ENCODE measurements around the gene MTUS2. TPM values are rescaled to one million over a fixed set of nuclear protein-coding genes. Genes with fewer than 3 reads are reported as not detected.

MTUS2 gene
- total and polyA plus RNA-seq, 2 of the 8 experiments (the other 6 are each of a cell fraction or from before 2014, with no cell fraction given), result 0.18 to 0.80 TPM

GRCh38 chr13:29174093-29174492, 354.0 kb downstream of the MTUS2 start:
- no peak overlapping the region for H4K91ac ChIP-seq (replicated peaks; ENCODE audit: insufficient read length, low read length)
- no peak overlapping the region for H3K9ac ChIP-seq (replicated peaks in 1 of 4; ENCODE audit: extremely low read depth in 1 of 4, low read depth in 3 of 4, low read length in 3 of 4)
- no peak overlapping the region for H4K5ac ChIP-seq (ENCODE audit: insufficient read length, low read depth, low read length)
- no peaks in the 10 kb centered on the region for H3K79me2 ChIP-seq (ENCODE audit: control insufficient read depth in 1 of 2, insufficient read depth in 2 of 2, low read length in 2 of 2)
- no peak overlapping the region for H2BK20ac ChIP-seq (ENCODE audit: low read length)
- H4K20me1 ChIP-seq (replicated peaks in 1 of 2; ENCODE audit: control insufficient read depth in 1 of 2, insufficient read depth in 2 of 2, low read length in 2 of 2), result no peaks in the 10 kb centered on the region
- H2AFZ ChIP-seq (ENCODE audit: low read length), result no peak overlapping the region
- H3K18ac ChIP-seq (ENCODE audit: extremely low read depth, low read length), result no peak overlapping the region
- CTCF ChIA-PET (ENCODE audit: partially characterized antibody), result no interaction called here
- no peak overlapping the region for H3K27ac ChIP-seq (ENCODE audit: low read depth, low read length)
- no peak overlapping the region for H3K23ac ChIP-seq (ENCODE audit: insufficient read length)
- no peak overlapping the region for H2BK120ac ChIP-seq (replicated peaks; ENCODE audit: low read depth, low read length)
- H3K4me3 ChIP-seq (ENCODE audit: extremely low read depth in 1 of 4, insufficient read depth in 2 of 4, low read depth in 3 of 4, low read length in 4 of 4), result no peak overlapping the region
- WGBS, 2 experiments (ENCODE audit: extremely low coverage in 1 of 2, insufficient coverage in 1 of 2, insufficient read length in 1 of 2, insufficient replicate concordance in 2 of 2, low coverage in 1 of 2, low lambda C conversion rate in 2 of 2, missing lambda C conversion rate in 1 of 2), result 90% methylated on average over 3 of the region's 3 CpGs; no CpG with 5 or more reads in 1 of the 2 experiments
- no peak overlapping the region for H4K8ac ChIP-seq (ENCODE audit: extremely low read depth, insufficient read depth, low read length)
- H2BK15ac ChIP-seq (ENCODE audit: low read length), result no peak overlapping the region
- no peaks in the 10 kb centered on the region for H3K27me3 ChIP-seq (replicated peaks in 1 of 4; ENCODE audit: control insufficient read depth in 3 of 4, extremely low read depth in 1 of 4, insufficient read depth in 3 of 4, low read length in 3 of 4)
- no peaks in the 10 kb centered on the region for H3K9me3 ChIP-seq (ENCODE audit: insufficient read depth in 2 of 2, low read depth in 1 of 2, low read length in 1 of 2)
- no peak overlapping the region for H3K4ac ChIP-seq (replicated peaks; ENCODE audit: insufficient read length, low read depth, low read length)
- H3K4me2 ChIP-seq (ENCODE audit: insufficient read depth in 1 of 2, low read depth in 2 of 2, low read length in 2 of 2), result no peak overlapping the region
- H3K79me1 ChIP-seq (ENCODE audit: low read depth, low read length), result no peaks in the 10 kb centered on the region
- POLR2A ChIA-PET (ENCODE audit: partially characterized antibody), result no interaction called here
- H2BK5ac ChIP-seq (ENCODE audit: low read depth, low read length), result no peak overlapping the region
- H3K4me1 ChIP-seq (replicated peaks in 1 of 4; ENCODE audit: control insufficient read depth in 3 of 4, insufficient read depth in 4 of 4, low read length in 3 of 4), result no peaks in the 10 kb centered on the region
- FAIRE-seq (no peak), DNase-seq (ENCODE audit: low read depth in 1 of 2, low spot score in 2 of 2) (no peak)
- no peak overlapping the region for H2AK5ac ChIP-seq (ENCODE audit: low read depth, low read length)
- no peak overlapping the region for H2BK12ac ChIP-seq (ENCODE audit: low read depth, low read length)
- H3K56ac ChIP-seq (replicated peaks; ENCODE audit: insufficient read length, low read depth, low read length), result no peak overlapping the region
- H3K14ac ChIP-seq (ENCODE audit: insufficient read length), result no peak overlapping the region
- H3K23me2 ChIP-seq (ENCODE audit: low read depth, low read length), result no peaks in the 10 kb centered on the region
- no peaks in the 10 kb centered on the region; a peak in 1 of 8 replicates for H3K36me3 ChIP-seq (ENCODE audit: control insufficient read depth in 2 of 4, insufficient read depth in 4 of 4, low read length in 3 of 4)
- TF ChIP-seq SP1 (IDR thresholded peaks at IDR 0.05; ENCODE audit: low read depth, low read length), result no peak
- no peak for TF ChIP-seq SIX5 (IDR thresholded peaks at IDR 0.05; ENCODE audit: low read depth, low read length)
- TF ChIP-seq E2F6 (IDR thresholded peaks at IDR 0.05), result no peak
